Mucosa of gallbladder (tissue), 1 donor: ENCODE data around the gene FBN2. TPM values are rescaled to one million over a fixed set of nuclear protein-coding genes. Genes with fewer than 3 reads are reported as not detected.
"Not testable (repeated sequence)": the region's sequence is repeated elsewhere in the genome, so short reads cannot be mapped to it uniquely, and the experiment has no call there.

Experiments
- DNase-seq: peaks from one replicate; pipeline ENCODE4 v3.0.0-alpha.2; 2020; ENCODE audit warnings: low spot score
- total RNA-seq: library from RNA; stranded (reverse); gene quantifications from one replicate; pipeline ENCODE4 v1.2.1, GENCODE V29; 2021
- donor health status: DM: no; HTN: no; CAD: no.

Gene FBN2
- total RNA-seq, 1 donor from 2014 or later = 3.5 TPM

DNA sequence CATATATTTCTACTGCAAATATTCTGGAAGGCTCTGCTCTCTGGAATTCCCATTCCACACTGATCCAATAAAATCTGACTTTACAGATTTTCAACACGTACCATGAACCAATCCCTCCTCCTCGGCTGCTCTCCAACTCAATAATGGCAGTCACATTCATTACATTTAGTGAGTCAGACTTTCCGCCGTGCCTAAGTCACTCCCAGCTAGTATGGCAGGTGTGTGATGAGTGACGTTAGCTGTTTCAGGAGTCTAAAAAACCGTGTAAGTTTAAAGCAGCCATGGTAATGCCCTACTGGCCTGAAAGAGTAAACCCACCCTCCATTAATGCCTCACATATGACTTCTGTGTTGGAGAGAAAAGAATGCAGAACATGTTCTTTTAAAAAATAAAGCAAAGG is 3.3 kb downstream of the FBN2 start:
- DNase-seq = no peak

DNA sequence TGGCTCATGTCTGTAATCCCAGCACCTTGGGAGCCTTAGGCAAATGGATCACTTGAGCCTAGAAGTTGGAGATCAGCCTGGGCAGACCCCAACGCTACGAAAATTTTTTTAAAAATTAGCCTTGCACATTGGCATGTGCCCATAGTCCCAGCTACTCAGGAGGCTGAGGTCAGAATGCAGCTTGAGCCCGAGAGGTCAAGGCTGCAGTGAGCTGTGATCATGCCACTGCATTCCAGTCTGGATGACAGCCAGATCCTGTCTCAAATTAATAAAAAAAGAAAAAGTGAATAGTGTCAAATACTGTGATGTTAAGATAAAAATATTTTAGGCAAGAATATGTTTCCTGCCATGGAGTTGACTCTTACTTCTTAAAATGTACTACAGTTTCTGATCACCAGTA is 5.3 kb downstream of the FBN2 start:
- DNase-seq = no peak

DNA sequence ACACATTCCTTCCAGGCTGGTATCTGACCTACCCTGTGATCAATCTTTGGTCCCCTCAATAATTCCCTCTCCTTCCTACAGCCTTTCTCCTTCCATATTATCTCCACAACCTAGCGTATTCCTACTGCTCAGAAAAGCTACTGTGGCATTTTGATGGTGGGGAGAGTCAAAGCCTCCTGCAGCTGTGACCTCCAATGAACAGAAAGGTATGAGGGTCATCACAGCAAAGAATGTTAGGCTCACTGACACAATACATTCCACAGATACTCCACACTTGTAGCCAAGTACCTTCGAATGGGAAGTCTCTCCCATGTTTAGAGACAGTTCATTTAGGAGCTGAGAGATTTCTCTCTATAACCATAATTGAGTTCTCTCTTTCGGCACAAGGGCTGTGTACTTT is 5.9 kb downstream of the FBN2 start:
- DNase-seq = no peak

DNA sequence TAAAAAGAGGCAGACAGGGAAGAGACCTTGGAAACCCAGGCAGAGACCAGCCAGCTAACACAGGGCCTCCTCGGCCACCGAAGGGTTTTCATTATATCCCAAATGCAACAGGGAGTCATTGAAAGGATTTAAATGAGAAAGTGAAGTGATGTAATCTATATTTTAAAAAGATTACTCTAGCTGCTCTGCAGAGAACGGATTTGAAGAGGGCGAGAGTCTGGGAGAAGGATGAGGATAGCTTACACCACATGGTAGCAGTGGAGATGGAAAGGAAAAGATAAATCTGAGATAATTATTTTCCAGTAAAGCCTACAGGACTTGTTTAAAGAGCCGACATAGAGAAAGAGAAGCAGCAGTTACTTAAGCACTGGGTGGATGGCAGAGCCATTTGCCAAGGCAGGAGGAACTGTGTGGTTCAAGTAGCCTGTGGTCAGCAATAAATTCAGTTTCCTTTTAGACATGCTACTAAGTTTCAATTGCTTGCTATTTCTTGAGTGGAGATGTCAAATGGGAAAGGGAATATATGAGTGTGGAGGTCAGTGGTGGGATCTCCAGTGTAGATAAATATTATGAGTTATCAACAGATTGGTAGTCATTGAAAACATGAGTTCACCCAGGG is 9.3 kb downstream of the FBN2 start:
- no peak for DNase-seq

DNA sequence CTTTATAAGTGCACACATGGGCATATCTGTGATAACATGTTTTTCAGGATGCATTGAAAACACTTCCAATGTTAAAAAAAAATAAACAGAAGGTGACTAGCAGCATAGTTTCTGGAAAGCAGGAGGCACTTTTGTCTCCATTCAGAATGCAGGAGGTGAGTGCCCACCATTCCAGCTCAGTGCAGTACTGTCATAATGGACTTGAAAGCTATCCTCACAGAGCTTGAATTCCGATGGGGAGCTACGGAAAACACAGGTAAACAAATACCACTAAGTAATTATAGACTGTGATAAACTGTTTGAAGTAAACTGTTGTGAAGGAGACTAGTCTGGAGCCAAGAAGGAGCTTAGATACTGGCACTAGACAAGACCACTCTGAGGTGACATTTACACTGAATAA is 9.9 kb downstream of the FBN2 start:
- no peak for DNase-seq

DNA sequence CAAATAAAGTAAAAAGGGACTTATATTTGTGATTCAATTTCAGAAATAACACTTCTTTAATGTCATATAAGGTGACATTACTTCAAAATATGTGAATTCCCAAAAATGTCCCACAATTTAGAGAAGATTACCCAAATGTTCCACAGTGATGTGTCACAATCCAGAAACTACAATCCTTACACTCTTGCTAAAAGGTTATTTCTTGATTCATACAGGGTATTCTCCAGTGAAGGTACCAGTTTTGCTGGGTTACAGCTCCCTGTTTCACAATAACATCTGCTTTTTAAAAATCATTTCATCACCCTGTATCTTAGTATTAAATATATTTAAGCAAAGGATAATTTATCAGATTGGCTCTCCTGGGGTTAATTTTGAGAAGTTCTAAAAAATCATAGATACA is 11.0 kb downstream of the FBN2 start:
- no peak for DNase-seq

DNA sequence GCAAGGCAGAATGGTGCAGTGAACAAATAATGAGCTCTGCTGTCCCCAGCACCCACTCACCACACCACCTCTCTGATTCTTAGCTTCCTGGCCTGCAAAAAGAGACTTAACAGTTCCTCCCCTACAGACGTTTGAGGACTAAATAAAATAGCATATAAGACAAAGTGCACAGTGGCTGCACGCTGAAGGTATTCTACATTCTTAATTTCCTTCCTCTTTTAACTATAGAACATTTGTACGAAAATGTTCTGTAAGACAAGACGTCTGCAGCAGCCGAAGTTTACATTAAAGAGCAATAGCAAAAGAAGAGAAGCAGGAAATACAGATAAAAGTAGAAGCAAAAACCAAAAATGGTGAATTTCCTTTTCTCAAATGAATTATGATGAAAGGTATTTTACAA is 15.7 kb downstream of the FBN2 start:
- no peak for DNase-seq

DNA sequence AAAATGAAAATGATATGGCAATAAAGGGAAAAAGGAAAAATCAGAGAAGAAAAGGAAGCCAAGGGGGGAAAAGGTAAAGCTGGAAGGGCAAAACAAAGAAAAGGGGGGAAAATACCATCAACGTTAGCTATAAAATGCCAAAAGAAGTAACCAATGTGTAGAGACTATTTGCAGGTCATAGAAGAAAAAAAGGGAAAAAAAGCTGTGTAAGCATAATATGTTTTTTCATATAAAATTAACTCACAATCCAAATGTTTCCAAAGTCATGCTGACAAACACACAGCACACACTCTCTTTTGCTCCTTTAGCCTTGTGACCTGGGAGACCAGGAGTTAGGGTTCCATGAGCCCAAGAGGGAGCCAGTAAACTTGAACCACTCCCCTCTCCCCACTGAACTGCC is 18.2 kb downstream of the FBN2 start:
- no peak for DNase-seq

DNA sequence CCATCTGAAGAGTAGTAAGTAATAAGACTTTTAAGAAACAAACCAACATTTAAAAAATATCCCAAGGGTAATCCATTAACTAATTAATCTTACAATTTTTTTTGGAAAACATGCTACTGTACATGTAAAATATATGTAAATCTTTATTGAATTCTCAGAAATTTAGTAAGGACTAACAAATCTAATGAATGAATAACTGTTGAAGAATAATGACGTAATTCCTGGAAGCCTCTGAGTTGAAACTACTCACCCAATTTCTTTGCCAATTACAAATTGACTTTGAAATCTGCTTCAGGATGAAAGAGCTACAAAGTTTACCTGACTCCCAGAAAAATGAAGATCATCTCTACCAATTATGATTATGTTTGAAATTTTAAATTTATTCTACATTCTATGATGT is 21.1 kb downstream of the FBN2 start:
- DNase-seq = no peak

DNA sequence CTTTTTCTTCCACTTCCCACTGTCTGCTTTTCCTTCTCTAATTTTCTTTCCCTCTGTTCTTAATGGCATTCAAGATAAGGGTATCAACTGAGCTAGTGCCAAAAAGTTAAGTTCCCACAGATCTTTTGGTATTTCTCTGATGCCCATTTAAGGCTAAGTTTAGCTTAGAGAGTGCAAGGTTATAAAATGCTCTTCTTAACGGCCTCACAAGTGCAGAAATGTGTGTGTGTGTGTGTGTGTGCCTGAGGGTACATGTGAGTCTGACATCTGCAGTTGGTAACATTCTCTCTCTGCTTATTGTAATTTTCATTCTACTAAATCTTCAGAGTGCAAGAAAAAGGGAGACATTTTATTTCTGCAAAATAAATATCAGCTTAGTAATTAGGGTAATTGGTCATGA is 24.2 kb downstream of the FBN2 start:
- DNase-seq = no peak

DNA sequence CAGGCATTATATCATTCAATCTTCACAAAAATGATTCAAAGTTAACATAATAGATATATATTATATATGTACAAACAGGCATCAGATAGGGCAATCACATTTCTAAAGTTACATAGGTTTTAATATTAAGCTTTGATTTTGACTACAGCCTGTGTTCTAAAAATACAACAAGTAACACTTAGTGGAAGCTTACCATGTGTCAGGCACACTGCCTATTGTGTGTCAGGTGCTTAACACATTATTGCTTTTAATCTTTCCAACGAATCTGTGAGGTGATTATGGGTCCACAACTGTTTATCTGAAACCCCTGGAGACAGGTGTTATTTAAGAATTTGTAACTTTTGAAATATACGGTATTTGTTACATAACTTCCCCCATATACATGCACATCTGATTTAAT is 25.2 kb downstream of the FBN2 start:
- no peak for DNase-seq

DNA sequence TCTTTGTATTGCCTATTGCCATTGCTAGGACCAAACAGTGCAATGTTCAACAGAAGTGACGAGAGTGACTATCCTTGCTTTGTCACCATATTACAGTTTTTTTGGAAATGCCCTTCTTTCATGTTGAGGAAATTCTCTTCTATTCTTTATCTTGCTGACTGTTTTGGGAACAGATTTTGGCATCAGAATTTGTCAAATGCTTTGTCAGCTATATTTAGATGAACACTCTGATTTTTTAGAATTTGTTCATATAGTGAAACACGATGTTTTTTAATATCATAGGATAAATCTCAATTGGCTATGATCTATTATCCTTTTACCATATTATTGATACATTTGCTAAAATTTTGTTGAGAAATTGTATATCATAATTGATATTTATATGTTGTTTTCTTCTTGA is 31.4 kb downstream of the FBN2 start:
- DNase-seq = no peak

DNA sequence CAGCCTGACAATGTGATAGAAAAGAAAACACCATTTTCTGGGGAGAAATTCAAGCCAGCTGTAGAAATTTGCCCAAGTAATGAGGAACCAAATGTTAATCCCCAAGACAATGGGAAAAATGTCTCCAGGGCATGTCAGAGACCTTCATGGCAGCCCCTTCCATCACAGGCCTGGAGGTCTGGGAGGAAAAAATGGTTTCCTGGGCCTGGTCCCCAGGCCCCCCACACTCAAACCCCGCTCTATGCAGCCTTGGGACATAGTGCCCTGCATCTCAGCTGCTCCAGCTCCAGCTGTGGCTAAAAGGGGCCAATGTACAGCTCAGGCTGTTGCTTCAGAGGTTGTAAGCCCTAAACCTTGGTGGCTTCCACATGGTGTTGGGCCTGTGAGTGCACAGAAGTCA is 34.3 kb downstream of the FBN2 start:
- not testable (repeated sequence) for DNase-seq

DNA sequence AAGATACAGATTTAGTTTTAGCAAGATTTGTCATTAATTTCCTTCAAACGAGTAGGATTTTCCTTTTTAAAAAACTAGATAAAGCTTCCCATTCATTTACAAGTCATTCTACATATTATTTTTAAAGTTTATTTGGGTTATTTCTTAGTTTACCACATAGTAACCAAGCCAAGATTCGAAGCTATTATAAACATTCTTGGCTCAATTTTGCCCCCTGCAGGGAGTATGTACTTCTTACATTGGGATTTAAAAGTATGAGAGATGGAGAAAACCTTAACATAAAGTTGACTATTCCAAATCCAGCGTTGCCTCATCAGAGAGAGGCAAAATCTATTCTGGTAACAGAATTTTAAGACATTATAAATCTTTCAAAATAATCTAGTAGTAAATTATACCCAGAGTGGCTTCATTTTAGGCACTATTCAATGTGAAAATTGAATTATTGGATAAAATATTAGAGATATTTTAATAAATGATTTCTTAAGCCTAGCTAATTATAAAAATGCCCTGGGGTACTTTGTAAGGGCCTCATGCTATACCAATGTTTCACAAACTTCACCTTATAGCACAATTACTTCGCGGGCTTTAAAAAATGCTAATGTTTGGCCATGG is 39.1 kb downstream of the FBN2 start:
- DNase-seq = peak; percentile 14

DNA sequence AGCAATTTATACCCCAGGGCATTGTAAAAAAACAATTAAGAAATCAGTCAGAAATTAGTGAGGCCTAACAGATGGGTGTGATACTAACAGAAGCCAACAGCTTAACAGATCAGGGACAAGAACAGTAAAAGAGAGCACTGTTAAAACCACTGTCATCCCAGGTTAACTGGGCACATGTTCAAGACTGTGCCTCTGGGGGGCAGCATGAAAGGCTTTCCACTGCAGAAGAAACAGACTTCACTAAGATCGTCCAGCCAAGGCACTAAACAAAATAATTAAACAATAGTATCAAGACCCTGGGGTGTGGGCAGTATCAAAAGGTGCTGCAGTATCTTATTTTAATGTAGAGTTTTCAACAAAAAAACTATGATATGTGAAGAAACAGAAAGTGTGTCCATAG is 43.5 kb downstream of the FBN2 start:
- no peak for DNase-seq

DNA sequence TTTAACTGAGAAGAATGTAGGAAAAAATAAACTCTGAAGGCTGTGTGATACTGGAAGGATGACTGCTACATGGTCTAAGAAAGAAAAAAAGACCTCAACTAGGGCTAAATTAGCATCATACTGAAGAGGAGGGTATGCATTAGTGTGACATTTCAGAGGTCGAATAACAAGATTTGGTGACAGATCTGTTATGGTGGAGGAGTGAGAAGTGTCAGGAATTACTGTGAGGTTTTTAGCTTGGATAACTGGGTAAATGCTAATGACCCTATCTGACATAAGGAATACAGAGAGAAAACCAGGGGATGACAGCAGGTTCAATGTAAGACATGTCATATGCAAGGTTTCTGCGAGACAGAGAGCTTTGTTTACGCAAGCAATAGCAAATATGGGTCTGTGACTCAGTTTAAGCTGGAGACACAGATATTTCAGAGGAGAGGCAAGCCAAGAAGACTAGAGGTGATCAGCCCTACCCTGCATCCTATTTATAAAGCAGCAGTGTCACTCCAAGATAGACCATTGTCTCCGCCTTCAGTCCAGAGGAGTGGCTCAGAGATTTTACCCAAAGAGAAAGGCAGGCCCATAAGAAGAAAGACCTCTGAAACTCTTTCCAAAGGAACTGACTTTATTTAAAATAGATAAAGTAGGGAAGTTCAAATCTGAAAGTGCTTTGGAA is 44.3 kb downstream of the FBN2 start:
- no peak for DNase-seq

DNA sequence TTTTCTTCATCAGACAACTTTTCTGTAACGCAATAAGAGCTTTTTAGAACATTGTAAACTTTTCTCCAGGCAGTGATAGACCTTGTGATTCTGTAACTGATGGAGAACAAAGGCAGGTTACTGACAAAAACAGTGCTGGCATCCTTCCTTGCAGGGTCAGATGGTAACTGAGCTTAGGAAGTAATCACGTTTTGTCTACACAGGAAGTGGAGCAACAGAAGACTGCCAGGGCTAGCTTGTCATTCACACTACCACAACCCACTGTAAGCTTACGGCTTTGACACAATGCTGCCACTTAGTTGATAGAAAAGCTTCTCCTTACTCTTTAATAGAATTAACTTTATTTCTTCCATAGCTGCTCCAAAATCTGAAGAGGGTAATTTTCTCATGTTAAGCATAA is 46.8 kb downstream of the FBN2 start:
- DNase-seq = no peak

DNA sequence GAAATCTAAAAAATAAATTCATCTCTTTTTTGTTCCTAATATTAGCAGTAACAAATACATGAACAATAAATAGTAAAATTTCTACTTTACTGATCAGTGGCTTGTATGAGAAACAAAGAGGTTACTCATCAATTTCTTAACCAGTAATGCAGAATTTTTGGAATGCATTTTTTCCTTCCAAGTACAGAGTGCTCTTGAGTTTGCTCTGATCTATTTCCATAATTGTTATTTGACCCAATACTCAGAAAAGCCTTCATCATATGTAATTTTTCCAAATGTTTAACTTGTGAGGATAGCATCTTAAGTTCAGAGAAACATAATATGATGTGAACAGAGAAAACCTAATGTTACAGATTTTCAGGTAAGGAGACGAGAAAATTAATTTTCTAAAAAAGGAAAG is 47.3 kb downstream of the FBN2 start:
- DNase-seq = no peak

DNA sequence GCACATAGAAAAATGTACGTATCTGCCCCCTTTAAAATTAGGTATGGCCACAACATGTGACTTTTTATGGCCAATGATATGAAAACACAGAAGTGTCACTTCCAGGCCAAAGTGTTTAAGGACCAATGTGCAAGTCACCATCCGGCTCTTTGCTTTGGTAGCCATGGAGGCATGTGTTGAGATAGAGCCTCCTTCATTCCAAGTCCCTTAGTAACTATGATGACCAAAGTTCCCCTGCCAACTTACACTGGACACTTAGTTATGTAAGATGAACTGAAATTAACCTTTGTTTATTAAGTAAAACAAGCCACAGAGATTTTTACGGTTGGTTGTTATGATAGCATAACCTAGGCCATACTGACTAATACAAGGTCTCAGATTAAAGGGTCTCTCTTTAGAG is 51.0 kb downstream of the FBN2 start:
- no peak for DNase-seq

DNA sequence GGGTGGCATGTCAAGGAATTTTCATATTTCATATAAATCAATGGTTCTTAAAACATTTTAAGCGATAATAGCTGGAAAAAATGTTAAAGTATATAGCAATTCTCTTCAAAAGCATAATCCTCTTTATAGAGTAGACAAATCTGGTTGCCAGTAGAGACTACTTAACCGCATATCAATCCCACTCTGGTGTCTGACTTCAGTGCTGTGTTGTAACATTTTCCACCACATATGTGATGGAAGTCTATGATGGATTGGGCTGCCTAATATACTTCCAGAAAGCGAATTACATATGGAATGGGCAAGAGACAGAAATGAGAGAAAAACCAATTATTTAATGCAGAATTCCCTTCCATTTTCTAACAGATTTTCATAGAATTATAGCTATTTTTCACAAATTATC is 54.3 kb downstream of the FBN2 start:
- no peak for DNase-seq

DNA sequence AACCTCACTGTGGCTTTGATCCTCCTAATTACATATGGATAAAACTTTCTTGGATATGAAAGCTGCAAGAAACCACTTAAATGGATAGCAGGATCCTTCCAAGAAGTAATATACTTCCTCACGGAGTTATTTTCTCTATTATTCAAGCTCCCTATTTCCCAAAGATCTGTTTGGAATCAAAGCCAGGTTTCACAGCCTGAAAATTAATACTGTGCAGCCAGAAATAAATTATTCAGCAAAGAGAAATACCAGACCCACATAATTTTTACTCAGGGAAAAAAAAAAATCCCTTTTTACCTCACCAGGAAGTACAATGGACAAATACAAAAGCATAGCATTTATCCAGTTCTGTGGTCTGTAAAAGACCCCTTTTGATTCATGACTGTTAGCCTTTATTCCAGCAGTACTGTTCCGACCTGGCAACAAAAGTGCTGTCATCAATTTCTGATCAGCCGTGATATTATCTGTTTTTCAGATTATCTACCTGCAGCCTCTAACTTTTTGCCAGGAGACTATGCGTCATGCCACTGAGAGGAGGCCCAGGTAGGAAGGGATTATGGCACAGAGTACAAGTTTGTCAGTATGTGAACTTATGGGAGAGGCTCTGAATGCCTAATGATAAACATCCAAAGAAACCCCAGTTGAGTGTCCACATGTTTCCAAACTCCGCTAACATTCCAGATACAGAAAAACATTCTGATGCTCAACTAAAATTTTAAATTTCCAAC is 57.0 kb downstream of the FBN2 start:
- DNase-seq = no peak

DNA sequence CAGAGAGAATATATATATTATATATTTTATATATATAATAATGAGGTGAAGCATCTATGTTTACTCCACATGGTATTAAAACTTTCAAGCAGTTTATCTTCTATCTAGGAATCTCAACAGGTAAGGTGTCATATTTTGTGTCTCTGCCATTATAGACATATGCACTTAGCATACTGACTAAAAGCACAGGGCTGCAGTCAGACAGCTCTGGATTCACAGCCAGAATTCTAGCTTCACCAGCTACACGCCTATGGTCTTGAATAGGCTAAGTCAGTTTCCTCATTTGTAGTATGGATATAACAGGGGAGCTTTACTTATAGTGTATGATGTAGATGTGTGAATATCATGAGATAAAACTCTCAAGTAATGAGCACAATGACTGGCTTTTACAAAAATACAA is 57.9 kb downstream of the FBN2 start:
- no peak for DNase-seq
